Heart left ventricle (tissue), 16 donors: Measurements from ENCODE around the gene CXCR5. TPM values are rescaled to one million over a fixed set of nuclear protein-coding genes. Genes with fewer than 3 reads are reported as not detected.
A peak's percentile ranks its signal among the peaks of the same experiment; 100 is the strongest.

Experiments
- ATAC-seq, 4 donors: fragments of 200-7000 bp; cut with Tn5 transposase; one replicate each; pipeline ENCODE4 v1.9.1; 2020 to 2022; ENCODE audit warnings: moderate library complexity in 4 of 4, mild to moderate bottlenecking in 3 of 4, moderate number of reproducible peaks in 1 of 4
- DNase-seq, 5 donors: peaks; one replicate each; pipeline ENCODE4 v3.0.0-alpha.2; 2020
- H3K27ac ChIP-seq, 12 donors: fragments of 200-600 bp; sonication (generic) in 4 of 12; one replicate each; pipeline versions ENCODE4 v1.5.0 to v1.8.0; 2016 to 2022; ENCODE audit warnings: mild to moderate bottlenecking in 2 of 12
- H3K27me3 ChIP-seq, 9 donors: fragments of 200-600 bp; sonication (generic) in 2 of 9; one replicate each; pipeline versions ENCODE4 v1.5.1 to v1.8.0; 2016 to 2022; ENCODE audit warnings: mild to moderate bottlenecking in 3 of 9
- H3K36me3 ChIP-seq, 9 donors: fragments of 200-600 bp; sonication (generic) in 2 of 9; one replicate each; pipeline versions ENCODE4 v1.5.0 to v1.8.0; 2018 to 2022; ENCODE audit warnings: mild to moderate bottlenecking in 2 of 9
- H3K4me1 ChIP-seq, 12 donors: fragments of 200-600 bp; sonication (generic) in 4 of 12; one replicate each; pipeline versions ENCODE4 v1.5.0 to v1.8.0; 2016 to 2022; ENCODE audit warnings: mild to moderate bottlenecking in 3 of 12
- H3K4me3 ChIP-seq, 12 donors: fragments of 200-600 bp; sonication (generic) in 4 of 12; one replicate each; pipeline versions ENCODE4 v1.5.0 to v1.8.0; 2017 to 2022; ENCODE audit warnings: mild to moderate bottlenecking in 9 of 12, moderate library complexity in 4 of 12
- H3K9me3 ChIP-seq, 12 donors: fragments of 200-600 bp; sonication (generic) in 4 of 12; one replicate each; pipeline versions ENCODE4 v1.5.0 to v1.8.0; 2016 to 2022; ENCODE audit warnings: mild to moderate bottlenecking in 1 of 12
- CTCF ChIP-seq, 12 donors: fragments of 200-600 bp; sonication (generic) in 4 of 12; IDR thresholded peaks; one replicate each; pipeline versions ENCODE4 v1.5.0 to v1.8.0; 2018 to 2022; ENCODE audit warnings: antibody characterized with exemption in 12 of 12, mild to moderate bottlenecking in 5 of 12
- POLR2A ChIP-seq, 2 donors: fragments of 450-650 bp; IDR thresholded peaks; one replicate each; pipeline ENCODE4 v1.6.1; 2017; ENCODE audit warnings: antibody characterized with exemption in 2 of 2, mild to moderate bottlenecking in 2 of 2, moderate library complexity in 2 of 2
- WGBS, 4 donors: extraction: QIAGEN DNeasy Blood & Tissue Kit in 2 of 4; methylation state at CpG; one replicate each; pipeline versions ENCODE4 v1.1.5 to v1.1.7; 2013 to 2018; 5-methylcytosine and 5-hydroxymethylcytosine counted together
- intact Hi-C, 10 donors: fragments of 100-400 bp; cut with DNase I; formaldehyde crosslinking; loops; one replicate each; pipeline versions ENCODE4 v1.11.1 to v1.14.2; 2022
- polyA plus RNA-seq, 2 donors: library from polyadenylated mRNA; stranded (reverse); fragments of 200-250 nt; gene quantifications; one replicate each; pipeline ENCODE4 v1.2.3, GENCODE V29; 2013
- total RNA-seq, 9 donors: library from RNA; depleted of rRNA in 2 of 9; stranded (reverse); fragments of >200 nt in 2 of 9; fragmentation: NEBNext Ultra II Directional in 3 of 9; extraction: Animal tissue kit (Norgen Biotek cat#: 25700) in 3 of 9; gene quantifications; one replicate each; pipeline versions ENCODE4 v1.1.0 to v1.2.4, GENCODE V29; 2016 to 2023
- donor health status: ischemic (EF 13 %, LVEDD 7.1; RV severe dilation, severe dysfunction).
- donor health status: healthy with polysubstance abuse.
- donor health status: DM: no; HTN: yes; CAD: no.
- donor health status: DM: no; HTN: no; CAD: no.
- donor health status: ischemic (EF 25% LVEDD 6.9; RV normal size, moderate dysfunction).
- donor health status: ischemic (EF 25% LVEDD 5.7; RV mildly dilated, moderate dysfunction).
- donor health status: healthy.
- donor health status: DM: yes; HTN: yes; CAD: no.
- donor health status: ischemic (EF 35%, LVEDD 5.7; RV mildly dilated, moderate dysfunction).
- donor health status: nonischemic (EF 11% LVEDD 7.7; RV severe dilation, severe dysfunction).
- donor health status: DM: yes; HTN: yes; CAD: no.
- donor health status: PGD.
- donor health status: ischemic (EF 29% LVEDD 5.4; RV normal size, mild dysfunction).
- donor health status: nonischemic (EF 23%, LVEDD 6.1; RV moderate dilation, normal function).

Gene CXCR5
- total and polyA plus RNA-seq, 11 donors, result 0.11 to 0.27 (median 0.25) TPM; not detected in 8

DNA sequence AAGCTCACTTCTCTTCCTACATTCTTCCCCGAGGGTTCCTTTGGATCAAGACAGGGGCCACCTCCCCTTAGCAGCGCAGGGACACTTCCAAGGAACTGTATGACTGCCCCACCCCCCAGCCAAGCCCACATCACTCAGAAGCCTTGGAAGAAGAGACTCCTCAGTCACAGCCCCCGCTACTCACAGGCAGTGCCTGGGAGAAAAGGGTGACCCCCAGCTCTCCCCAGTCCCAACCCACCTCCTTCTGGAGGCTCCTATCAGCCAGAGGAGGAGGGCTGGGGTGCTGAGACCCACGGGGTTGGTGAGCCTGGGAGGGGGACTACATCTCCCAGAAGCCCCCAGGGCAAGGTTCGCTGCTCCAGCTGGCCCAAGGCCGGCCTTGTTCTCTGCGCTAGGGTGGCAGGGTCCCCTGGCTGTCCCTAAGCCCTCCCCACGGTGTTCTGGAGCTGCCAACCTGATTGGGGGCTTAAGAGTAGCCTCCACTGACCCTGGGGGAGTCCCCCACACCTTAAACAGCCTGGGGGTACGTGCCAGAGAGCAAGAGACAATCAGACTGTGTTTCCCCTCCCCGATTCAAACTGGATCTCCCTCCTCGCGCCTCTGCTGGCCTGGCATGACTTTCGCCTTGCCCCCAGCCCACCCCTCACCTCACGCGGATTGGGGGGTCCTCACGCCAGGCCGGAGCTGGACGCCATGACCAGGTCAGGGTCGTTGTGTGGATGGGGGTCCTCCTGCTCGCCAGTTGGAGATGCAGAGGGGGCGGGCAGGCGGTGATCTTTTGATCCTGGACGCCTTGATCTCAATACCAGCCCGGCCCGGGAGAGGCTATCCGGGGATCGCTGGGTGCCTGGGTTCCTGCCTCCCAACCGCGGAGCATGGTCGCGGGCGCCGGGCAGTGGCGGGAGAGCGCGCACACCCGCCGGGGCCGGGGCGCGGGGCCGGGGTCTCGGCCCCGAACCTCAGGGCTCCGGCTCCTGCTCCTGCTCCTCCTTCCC, 41.2 kb downstream of the CXCR5 start:
- Histone ChIP-seq H3K27me3 (no peaks in the 10 kb centered on the region), H3K36me3 (no peaks in the 10 kb centered on the region), H3K4me3 (peak overlapping the region; percentile 79 to 99 (median 92)), H3K27ac (peak overlapping the region; percentile 87 to 100 (median 94)), H3K4me1 (peaks cover 7 to 68% (median 57%) of the 10 kb centered on the region in 12 donors), H3K9me3 (no peaks in the 10 kb centered on the region)
- DNase-seq (peak in 4 of 5 donors; percentile 64 to 80 (median 70)), ATAC-seq (no peak)
- 0 to 1% (median 0%) methylated on average over 33 to 45 of the region's 45 CpGs for WGBS, 4 donors
- intact Hi-C loops, result loop anchor here in 5 of 10 donors (1.0 to 5.0 kb wide), 3 partner anchors 16 to 133 kb away; partner anchors contain the start of gene DDX6 (in 4 of the 5)
- TF ChIP-seq CTCF (IDR thresholded peaks at IDR 0.05) (no peak), POLR2A (IDR thresholded peaks at IDR 0.05) (no peak)

GRCh38 chr11:118927554-118928100, 43.9 kb downstream of the CXCR5 start:
- H3K9me3 ChIP-seq, result no peaks in the 10 kb centered on the region
- peak overlapping the region in 11 of 12 donors; percentile 94 to 100 (median 99) for H3K27ac ChIP-seq
- H3K4me3 ChIP-seq, result peak overlapping the region in 10 of 12 donors; percentile 45 to 95 (median 82)
- H3K4me1 ChIP-seq, result peaks cover 3 to 50% (median 37%) of the 10 kb centered on the region in 12 donors
- no peaks in the 10 kb centered on the region for H3K36me3 ChIP-seq
- intact Hi-C loops, result loop anchor here in 9 of 10 donors (1.0 to 5.0 kb wide), 7 partner anchors 18 to 237 kb away; partner anchors contain the start of gene DDX6 (in 6 of the 9)
- TF ChIP-seq POLR2A (IDR thresholded peaks at IDR 0.05) (no peak), CTCF (IDR thresholded peaks at IDR 0.05) (no peak)
- DNase-seq, result no peak
- WGBS, 4 donors, result 6 to 10% (median 8%) methylated on average over 7 of the region's 7 CpGs
- ATAC-seq, result no peak
- no peaks in the 10 kb centered on the region for H3K27me3 ChIP-seq

DNA sequence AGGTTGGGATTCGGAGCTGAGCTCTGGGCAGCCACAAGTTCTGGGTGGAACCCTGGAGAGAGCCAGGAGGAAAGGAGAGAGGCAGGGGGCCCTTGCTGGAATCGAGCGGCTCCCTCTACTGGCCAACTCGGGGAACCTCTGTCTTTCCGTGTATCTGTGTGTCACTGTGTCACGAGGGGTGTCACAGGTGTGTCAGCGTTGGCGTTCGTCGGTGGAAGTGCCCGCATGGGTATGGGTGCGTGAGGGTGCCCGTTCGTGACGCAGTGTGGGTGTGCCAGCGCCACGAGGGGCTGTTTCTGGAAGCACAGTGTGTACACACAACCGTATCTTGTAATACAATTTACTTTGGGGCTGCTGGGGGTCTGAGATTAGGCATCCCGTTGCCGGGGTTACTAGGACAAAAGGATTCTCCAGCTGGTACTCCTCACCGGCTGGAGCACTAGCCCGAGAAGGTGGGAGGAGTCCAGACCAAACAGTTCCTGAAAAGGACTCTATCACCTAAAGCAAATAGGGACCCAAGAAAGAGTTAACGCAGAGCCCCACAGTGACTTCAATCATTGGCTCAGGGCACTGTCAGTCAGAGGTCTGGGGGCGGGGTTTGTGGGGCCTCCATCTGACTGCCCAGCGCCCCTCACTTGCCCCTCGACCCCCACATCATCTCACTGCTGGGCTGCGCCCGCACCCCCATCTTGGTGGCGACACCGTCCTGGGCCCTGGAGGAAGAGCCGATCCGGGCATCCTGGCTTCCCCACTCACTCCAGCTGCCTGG, 44.6 kb downstream of the CXCR5 start:
- Histone ChIP-seq H3K4me3 (peak overlapping the region; percentile 45 to 95 (median 80)), H3K27me3 (no peaks in the 10 kb centered on the region), H3K27ac (peak overlapping the region; percentile 92 to 100 (median 98)), H3K36me3 (no peaks in the 10 kb centered on the region), H3K4me1 (peaks cover 3 to 50% (median 32%) of the 10 kb centered on the region in 12 donors), H3K9me3 (no peaks in the 10 kb centered on the region)
- DNase-seq (peak; percentile 91 to 93 (median 92)), ATAC-seq (peak; percentile 73 to 80 (median 75))
- intact Hi-C loops, result loop anchor here in 9 of 10 donors (1.0 to 5.0 kb wide), 7 partner anchors 19 to 237 kb away; partner anchors contain the start of gene DDX6 (in 6 of the 9)
- TF ChIP-seq POLR2A (IDR thresholded peaks at IDR 0.05), result no peak
- TF ChIP-seq CTCF (IDR thresholded peaks at IDR 0.05), result peak; percentile 84 to 97 (median 94)
- 0 to 1% (median 0%) methylated on average over 27 to 32 of the region's 32 CpGs for WGBS, 4 donors
